Vagina (tissue), 2 donors: ENCODE measurements around the gene CCDC13.

Experiments
- POLR2A ChIP-seq, 2 donors: fragments of 450-650 bp; IDR thresholded peaks; one replicate each; pipeline ENCODE4 v1.6.1; 2017; ENCODE audit warnings: antibody characterized with exemption in 2 of 2, mild to moderate bottlenecking in 2 of 2, moderate library complexity in 2 of 2
- POLR2AphosphoS5 ChIP-seq, 2 donors: sonication (generic); formaldehyde crosslinking; IDR thresholded peaks; one replicate each; pipeline ENCODE4 v1.9.0; 2017; ENCODE audit warnings: antibody characterized with exemption in 2 of 2, mild to moderate bottlenecking in 2 of 2, low read depth in 1 of 2; ENCODE audit not compliant: insufficient read depth in 1 of 2
- TF ChIP-seq, protein P1 (sequence below), 3 experiments: fragments of 450-650 bp in 2 of 3; fragments of 200-600 bp in 1 of 3; sonication (generic) in 1 of 3; IDR thresholded peaks; one replicate each; pipeline ENCODE4 v1.5.1; 2017 to 2019; ENCODE audit warnings: antibody characterized with exemption in 3 of 3, mild to moderate bottlenecking in 2 of 3, moderate library complexity in 2 of 3

DNA sequence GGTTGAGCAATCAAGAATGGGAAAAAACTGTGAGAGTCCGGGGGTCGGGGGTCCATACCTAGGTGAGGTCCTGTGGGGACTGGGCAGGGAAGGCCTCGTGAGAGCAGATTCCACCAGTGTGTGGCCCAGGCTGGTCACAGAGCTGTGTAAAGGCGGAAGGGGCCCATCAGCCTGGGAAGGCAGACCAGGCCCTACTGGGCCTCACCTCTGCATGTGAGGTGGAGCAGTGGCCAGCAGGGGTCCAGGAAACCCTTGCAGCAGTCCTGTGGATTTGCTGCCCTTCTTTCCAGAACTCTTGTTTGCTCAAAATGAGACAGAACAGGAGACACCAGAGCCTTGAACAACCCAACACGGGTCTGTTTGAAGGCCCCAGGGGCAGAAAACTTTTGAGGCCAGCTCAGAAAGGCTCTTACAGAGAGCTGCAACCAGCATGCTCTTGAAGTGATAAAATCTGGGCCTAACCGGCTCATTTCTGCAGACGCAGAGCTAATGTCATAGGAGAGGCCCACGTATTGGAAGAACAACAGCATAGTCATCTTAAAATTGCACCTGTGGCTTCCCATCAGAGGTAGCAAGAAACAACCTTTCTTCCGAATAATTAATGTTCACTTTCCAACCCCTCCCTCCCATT, 40.1 kb downstream of the CCDC13 start:
- no peak for TF ChIP-seq POLR2A (IDR thresholded peaks at IDR 0.05)
- TF ChIP-seq, protein P1, sequence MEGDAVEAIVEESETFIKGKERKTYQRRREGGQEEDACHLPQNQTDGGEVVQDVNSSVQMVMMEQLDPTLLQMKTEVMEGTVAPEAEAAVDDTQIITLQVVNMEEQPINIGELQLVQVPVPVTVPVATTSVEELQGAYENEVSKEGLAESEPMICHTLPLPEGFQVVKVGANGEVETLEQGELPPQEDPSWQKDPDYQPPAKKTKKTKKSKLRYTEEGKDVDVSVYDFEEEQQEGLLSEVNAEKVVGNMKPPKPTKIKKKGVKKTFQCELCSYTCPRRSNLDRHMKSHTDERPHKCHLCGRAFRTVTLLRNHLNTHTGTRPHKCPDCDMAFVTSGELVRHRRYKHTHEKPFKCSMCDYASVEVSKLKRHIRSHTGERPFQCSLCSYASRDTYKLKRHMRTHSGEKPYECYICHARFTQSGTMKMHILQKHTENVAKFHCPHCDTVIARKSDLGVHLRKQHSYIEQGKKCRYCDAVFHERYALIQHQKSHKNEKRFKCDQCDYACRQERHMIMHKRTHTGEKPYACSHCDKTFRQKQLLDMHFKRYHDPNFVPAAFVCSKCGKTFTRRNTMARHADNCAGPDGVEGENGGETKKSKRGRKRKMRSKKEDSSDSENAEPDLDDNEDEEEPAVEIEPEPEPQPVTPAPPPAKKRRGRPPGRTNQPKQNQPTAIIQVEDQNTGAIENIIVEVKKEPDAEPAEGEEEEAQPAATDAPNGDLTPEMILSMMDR (IDR thresholded peaks at IDR 0.05) = no peak
- no peak for TF ChIP-seq POLR2AphosphoS5 (IDR thresholded peaks at IDR 0.05; ENCODE audit: insufficient read depth in 1 of 2, low read depth in 1 of 2)
